Measurements from ENCODE around the gene KRTAP10-10.
"Not testable (repeated sequence)": the region's sequence is repeated elsewhere in the genome, so short reads cannot be mapped to it uniquely, and the experiment has no call there.

The KRTAP10-10 gene

DNA sequence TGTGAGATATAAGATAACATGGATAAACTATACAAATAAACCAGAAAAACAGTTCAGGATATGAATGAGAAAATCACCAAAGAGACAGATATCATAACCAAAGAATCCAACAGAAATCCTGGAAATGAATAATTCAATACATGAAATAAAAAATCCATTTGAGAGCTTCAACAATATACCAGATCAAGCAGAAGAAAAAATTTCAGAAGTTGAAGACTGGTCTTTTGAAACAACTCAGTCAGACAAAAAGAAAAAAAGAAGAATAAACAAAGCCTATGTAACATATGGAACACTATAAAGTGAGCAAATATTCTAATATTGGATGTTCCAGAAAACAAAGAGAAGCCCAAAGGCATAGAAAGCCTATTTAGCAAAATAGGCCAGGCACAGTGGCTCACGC lies 34.8 kb downstream of the KRTAP10-10 start:
- no peak overlapping the region for H3K4me3 ChIP-seq (ENCODE audit: low read depth, low read length)
- DNase-seq (ENCODE audit: low read depth): no peak
- TF ChIP-seq, protein P1, sequence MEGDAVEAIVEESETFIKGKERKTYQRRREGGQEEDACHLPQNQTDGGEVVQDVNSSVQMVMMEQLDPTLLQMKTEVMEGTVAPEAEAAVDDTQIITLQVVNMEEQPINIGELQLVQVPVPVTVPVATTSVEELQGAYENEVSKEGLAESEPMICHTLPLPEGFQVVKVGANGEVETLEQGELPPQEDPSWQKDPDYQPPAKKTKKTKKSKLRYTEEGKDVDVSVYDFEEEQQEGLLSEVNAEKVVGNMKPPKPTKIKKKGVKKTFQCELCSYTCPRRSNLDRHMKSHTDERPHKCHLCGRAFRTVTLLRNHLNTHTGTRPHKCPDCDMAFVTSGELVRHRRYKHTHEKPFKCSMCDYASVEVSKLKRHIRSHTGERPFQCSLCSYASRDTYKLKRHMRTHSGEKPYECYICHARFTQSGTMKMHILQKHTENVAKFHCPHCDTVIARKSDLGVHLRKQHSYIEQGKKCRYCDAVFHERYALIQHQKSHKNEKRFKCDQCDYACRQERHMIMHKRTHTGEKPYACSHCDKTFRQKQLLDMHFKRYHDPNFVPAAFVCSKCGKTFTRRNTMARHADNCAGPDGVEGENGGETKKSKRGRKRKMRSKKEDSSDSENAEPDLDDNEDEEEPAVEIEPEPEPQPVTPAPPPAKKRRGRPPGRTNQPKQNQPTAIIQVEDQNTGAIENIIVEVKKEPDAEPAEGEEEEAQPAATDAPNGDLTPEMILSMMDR (conservative IDR thresholded peaks at IDR 0.05; ENCODE audit: low read depth, low read length): no peak

DNA sequence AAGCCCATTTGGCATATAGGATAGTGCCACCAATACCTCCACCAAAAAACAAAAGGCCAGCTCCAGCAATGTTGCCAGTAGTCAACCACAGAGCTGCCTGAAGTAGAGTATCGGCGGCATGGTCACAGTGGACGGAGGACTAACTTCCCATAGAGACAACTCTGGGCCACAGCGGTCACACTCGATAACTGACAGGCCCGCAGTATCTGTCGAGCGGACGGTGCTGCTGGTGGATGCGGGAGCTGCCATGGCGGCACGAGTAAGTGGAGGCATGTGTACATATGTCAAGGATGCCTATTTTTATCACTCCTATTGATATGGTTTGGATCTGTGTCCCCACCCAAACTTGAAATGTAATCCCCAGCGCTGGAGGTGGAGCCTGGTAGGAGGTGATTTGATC lies 40.7 kb downstream of the KRTAP10-10 start:
- H3K4me3 ChIP-seq (ENCODE audit: low read depth, low read length): no peak overlapping the region
- no peak for DNase-seq (ENCODE audit: low read depth)
- TF ChIP-seq, protein P1 (conservative IDR thresholded peaks at IDR 0.05; ENCODE audit: low read depth, low read length): no peak

DNA sequence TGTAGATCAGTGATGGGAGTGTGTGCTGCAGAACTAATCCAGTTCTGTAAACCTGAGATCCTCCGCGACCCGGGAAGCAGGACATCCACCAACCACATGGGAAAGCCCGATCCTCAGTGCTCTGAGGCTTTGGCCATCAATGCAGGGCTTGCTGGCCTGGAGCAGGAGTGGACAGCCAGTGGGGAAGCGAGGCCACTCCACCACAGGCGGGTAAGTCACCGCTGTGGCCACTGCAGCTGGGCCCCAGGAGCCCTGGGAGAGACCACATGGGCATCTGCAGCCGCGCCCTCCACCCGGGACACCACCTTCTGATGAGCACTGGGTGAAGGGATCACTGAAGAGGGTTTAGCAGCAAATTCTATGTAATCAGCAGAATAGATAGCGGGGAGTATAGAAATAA lies 44.0 kb downstream of the KRTAP10-10 start:
- DNase-seq (ENCODE audit: low read depth): no peak
- no peak overlapping the region for H3K4me3 ChIP-seq (ENCODE audit: low read depth, low read length)
- TF ChIP-seq, protein P1 (conservative IDR thresholded peaks at IDR 0.05; ENCODE audit: low read depth, low read length): no peak

DNA sequence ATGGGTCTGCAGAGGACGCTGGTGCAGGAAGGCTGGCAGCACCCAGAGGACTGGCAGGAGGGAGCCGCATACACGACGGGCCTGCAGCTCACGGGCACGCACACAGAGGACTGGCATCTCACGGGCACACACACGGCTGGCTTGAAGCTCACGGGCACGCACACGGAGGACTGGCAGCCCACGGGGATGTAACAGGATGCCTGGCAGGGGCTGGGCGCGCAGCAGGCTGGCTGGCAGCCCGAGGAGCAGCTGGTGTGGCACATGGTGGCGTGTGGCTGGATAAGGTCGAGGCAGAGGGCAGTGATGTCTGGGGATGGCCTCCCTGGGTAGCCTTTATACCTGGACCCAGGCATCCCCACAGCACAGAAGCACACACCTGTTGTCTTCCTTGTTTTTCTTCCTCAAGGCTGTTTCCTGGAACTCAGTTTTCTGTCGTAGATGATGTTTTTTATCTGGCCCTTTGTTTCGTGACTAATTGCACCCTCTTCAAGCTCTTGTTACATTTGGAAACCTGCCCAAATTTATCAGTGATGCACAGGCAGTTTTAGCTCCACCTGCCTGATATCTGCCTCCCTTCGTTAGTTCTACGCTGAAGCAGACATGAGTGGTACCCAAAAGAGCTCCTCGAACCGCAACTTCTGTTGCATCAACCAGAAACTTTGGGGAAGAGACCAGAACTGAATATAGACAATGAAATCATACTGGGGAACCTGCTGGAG lies 44.9 kb downstream of the KRTAP10-10 start, which contains the start of gene KRTAP12-1:
TSS of gene KRTAP12-1 (minus strand) at position 303 of the 719 bp plus-strand sequence. CDS start at position 263, 40 bp downstream.
- TF ChIP-seq, protein P1 (conservative IDR thresholded peaks at IDR 0.05; ENCODE audit: low read depth, low read length): no peak
- H3K4me3 ChIP-seq (ENCODE audit: low read depth, low read length): no peak within 1 kb of the TSS
- no peak for DNase-seq (ENCODE audit: low read depth)

DNA sequence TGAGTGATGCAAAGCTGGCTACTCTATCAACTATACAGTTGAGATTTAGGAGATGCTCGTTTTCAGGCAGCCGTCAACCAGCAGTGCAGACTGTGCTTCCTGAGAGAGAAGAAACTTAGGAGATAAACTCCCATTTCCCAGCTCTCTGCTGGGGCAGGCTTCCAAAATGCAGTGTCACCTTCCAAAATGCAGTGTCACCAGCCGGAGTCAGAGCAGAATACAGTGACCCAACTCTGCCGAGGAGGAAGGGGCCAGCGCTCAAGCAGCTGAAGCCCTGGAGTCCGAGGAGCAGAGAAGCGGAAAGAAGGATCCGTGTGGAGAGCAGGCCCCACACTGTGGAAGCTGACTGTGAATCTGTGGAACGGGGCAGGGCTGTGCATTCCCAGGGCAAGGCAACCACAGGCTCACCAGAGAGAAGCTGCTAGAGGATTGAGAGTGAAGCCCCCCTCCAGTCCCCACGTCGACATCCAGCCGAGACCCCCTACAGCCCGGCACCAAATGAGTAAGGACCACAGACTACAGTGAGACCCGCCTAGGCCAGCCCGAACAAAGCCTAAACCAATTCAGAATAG lies 45.5 kb downstream of the KRTAP10-10 start:
- DNase-seq (ENCODE audit: low read depth): no peak
- H3K4me3 ChIP-seq (ENCODE audit: low read depth, low read length): no peak overlapping the region
- TF ChIP-seq, protein P1 (conservative IDR thresholded peaks at IDR 0.05; ENCODE audit: low read depth, low read length): no peak

DNA sequence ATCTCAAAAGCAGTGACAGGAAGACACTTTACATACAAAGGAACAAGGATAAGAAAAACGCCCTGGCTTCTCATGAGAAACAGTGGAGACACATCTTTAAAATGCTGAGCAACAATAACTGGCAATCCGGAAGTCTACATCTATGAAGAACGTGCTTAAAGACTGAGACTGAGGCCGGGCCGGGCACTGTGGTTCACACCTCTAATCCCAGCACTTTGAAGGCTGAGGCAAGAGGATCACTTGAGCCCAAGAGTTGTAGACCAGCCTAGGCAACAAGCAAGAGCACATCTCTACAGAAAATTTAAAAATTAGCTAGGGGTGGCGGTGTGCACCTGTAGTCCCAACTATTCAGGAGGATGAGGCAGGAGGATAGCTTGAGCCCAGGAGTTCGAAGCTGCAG lies 46.9 kb downstream of the KRTAP10-10 start:
- TF ChIP-seq, protein P1 (conservative IDR thresholded peaks at IDR 0.05; ENCODE audit: low read depth, low read length): no peak
- DNase-seq (ENCODE audit: low read depth): no peak
- no peak overlapping the region for H3K4me3 ChIP-seq (ENCODE audit: low read depth, low read length)

DNA sequence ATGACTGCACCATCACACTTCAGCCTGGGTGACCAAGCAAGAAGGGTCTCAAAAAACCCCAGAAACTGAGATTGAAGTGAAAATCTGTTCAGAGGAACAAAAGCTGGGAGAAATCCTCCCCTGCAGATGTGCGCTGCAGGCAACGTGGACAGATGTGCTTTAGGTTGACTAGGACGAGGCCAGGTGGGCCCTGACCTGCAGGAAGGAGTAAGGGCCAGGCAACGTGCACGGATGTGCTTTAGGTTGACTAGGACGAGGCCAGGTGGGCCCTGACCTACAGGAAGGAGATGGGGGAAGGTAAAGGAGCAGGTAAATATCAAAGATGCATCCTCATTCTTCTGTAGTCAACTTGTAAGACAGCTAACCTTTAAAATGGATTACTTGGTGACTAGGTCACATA lies 47.3 kb downstream of the KRTAP10-10 start:
- no peak for DNase-seq (ENCODE audit: low read depth)
- H3K4me3 ChIP-seq (ENCODE audit: low read depth, low read length): no peak overlapping the region
- TF ChIP-seq, protein P1 (conservative IDR thresholded peaks at IDR 0.05; ENCODE audit: low read depth, low read length): no peak

DNA sequence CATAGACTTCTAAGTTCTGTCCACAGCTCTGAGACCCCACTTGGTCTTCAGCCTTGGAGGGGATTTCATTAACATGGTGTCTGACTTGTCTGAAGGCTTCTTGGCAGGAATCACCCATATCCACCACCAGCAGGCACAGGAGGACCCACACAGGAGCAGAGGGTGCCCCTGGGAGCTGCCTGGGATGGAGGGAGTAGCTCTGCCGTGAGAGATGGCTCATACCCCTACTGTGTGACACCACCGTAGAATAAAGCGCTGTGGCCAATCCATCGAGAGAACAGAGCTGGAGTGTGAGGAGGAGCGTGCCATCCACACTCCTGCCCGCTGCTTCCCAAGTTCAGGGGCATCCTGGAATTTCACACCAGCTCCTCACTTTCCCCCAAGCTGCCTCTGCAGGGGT lies 47.9 kb downstream of the KRTAP10-10 start:
- not testable (repeated sequence) for H3K4me3 ChIP-seq (ENCODE audit: low read depth, low read length); DNase-seq (ENCODE audit: low read depth)
